GM21367 (cell line): ENCODE data around the gene IFNGR1.
"Not testable (repeated sequence)": the region's sequence is repeated elsewhere in the genome, so short reads cannot be mapped to it uniquely, and the experiment has no call there.

ENCODE experiments used
- ATAC-seq: cut with Tn5 transposase; IDR thresholded peaks from one replicate; pipeline ENCODE4 v1.9.1; 2021; ENCODE audit not compliant: unreplicated experiment

The IFNGR1 gene

GRCh38 chr6:137236581-137237355, 17.6 kb upstream of the IFNGR1 start:
- ATAC-seq = no peak

- ATAC-seq = no peak
Measured at GRCh38 chr6:137235686-137236085, 16.5 kb upstream of the IFNGR1 start.

DNA sequence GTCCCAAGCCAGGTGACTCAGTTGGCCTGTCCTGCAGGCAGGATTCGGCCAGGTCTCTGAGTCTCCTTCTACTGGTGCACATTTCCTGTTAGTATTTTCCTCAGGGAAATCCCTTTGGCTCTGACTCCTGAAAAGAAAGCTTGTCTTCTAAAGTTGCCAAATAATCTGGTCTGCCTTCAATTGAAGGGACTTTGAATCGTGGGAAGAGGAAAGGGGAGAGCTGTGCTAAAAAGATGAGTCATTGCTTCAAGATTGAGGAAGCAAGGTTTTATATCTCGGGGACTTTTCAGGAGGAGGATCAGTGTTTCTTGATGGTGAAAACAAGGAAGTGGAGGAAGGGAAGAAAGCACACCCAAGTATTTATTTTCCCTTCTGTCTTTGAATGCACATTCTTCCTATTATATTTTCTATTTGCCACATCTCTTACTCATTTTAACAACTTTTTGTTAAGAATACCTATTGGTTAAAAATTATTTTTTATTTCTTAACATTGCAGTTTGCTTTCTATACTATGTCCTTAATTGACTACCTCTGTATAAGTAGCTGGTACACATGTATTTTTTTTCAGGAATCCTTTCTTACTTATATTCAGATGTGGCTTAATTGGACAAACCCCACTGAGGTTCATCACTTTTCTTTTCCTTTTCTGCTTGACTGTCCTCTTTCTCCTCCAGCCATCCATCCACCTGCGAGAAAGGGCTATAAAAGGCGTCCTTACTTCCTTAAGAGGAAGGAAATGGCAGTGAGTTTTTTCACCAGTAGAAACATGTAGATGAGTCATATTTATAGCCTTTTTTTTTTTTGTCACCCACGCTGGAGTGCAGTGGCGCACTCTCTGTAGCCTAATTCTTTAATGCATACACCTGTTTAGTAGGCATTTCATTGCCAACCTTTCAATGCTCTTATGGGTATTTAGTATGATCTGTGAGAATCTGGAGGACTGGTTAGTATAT, 15.0 kb upstream of the IFNGR1 start:
- no peak for ATAC-seq

GRCh38 chr6:137231895-137232294, 12.7 kb upstream of the IFNGR1 start:
- ATAC-seq = no peak

DNA sequence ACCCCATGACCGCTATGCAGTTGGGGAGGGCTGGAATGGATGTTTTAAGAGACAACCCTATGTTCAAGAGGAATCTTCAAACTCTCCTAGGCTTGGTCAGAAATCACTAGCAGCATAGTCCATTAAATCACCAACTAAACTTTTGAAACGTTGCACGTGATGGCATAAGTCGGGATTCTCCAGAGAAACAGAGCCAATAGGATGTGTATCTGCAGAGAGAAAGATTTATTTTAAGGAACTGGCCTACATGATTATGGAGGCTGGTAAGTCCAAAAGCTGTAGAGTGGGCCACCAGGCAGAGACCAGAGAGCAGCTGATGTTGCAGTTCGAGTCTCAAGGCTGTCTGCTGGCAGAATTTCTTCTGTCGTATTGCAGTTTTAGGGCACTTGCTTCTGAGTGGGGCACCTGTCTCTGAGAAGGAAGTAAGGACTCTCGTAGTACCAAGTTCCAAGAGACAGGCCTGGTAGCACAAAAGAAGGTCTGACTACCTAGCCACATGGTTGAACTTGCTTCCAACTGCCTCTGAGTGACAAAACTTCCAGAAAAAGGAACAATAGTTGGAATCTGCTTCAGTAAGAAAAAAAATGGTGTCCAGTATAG, 11.9 kb upstream of the IFNGR1 start:
- ATAC-seq = no peak

- no peak for ATAC-seq
Measured at GRCh38 chr6:137230547-137230946, 11.4 kb upstream of the IFNGR1 start.

DNA sequence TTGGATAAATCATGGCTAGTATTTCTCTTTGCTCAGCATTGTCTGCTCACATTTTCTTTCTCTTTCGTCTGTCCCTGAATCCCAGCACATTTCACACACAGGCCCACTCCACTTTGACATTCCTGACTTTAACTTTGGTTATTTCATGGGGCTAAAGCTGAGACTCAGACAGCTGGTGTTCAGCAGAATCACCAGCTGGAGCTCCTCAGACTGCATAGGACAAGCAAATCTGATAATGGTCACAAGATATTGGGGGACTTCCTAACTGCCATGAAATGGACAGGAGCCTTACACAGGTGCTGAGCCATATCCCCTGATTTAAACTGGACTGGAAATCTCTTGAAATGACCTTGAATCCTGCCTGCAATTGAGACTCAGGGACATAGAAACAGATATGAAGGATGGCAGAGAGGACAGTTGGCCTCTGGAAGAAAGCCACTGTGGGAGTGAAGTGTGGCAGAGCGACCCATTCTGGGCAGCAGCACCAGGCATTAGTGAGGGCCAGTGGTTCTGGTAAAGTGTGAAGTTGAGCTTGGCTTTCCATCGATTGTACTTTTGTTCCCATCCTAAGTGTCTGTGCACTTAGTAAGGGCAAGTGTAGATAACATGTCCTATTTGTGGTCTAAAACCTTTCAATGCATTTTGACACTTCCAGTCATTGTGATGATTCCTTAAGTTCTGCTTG, 10.0 kb upstream of the IFNGR1 start:
- ATAC-seq = no peak

DNA sequence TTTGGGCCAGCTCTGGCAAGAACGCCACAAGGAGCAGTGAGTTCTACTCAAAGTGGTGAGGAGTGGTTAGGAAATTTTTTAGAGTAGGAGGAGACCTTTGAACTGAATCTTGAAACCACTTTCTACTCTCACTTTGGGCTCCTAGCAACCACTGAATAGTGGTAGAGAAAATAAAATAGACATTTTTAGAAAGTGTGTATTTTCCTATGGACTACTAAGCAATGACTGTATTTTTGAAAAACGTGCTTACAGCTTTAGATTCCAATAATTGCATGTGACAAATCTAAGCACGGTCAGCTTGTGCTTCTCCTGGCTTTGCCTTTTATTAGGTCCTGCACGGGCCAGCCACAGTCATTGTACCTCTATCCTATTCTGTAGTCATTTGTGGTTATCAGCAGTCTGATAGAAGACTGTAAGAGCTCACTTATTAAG, 8.7 kb upstream of the IFNGR1 start:
- peak; percentile 42 for ATAC-seq

- ATAC-seq = no peak
Measured at GRCh38 chr6:137226697-137227096, 7.5 kb upstream of the IFNGR1 start.

- peak; percentile 48 for ATAC-seq
Measured at GRCh38 chr6:137224799-137225198, 5.6 kb upstream of the IFNGR1 start.

DNA sequence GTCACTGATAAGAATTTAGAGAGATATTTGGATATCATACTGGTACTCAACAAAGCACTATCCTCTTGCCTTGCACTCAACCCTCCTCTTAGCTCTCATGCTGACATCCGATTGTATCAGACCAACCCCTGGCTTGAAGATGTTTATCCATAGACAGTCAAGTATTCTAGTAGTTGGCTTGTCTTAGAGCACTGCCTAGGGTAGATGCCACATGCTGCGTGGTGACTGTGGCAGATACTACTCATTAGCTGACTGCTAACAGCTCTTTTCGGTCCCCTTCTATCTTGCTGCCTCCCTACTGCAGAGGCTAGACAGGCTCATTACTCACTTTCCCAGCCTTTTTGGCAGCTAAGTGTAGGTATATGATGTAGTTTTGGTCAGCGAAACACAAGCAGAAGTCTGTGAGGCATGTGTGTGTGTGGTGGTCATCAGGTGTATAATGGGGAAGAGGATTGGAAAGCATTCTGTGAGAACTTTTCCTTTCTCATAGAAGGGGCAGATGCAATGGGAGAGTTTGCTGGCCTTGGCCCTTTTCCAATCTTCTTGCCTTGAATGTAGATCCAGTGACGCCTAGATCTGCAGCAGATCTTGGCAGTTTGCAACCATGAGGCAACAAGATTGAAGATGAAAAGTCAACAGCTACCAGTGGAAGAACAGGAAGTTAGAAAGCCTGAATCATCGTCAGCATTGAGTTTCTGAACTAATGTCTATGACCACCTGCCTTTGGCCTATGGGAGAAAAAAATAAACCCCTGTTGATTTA, 4.4 kb upstream of the IFNGR1 start:
- ATAC-seq = no peak

DNA sequence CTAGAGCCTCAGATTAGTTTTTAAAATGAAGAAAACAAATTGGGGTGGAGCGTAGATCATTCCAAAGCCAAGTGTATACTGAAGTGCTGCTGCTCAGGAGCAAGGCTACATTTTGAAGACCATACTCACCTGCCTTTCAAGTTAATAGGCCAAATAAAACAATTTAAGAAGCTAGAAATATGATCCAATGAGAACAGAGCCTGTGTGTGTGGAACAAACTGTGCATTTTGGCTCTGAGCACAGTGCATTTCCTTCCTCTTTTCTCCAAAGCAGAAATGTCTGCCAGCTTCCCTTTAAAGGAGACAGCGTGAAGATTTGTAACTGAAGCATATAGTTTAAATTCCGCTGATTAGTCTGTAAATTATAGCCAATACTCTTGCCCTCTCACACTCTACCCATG, 3.2 kb upstream of the IFNGR1 start:
- no peak for ATAC-seq

- ATAC-seq = no peak
Measured at GRCh38 chr6:137219664-137220252, 573 bp upstream of the IFNGR1 start.

- ATAC-seq = peak; percentile 26
Measured at GRCh38 chr6:137218473-137218916, 690 bp downstream of the IFNGR1 start.

- no peak for ATAC-seq
Measured at GRCh38 chr6:137217801-137218472, 1.2 kb downstream of the IFNGR1 start.

GRCh38 chr6:137216875-137217553, 2.2 kb downstream of the IFNGR1 start:
- ATAC-seq = no peak

- no peak for ATAC-seq
Measured at GRCh38 chr6:137216106-137216505, 3.1 kb downstream of the IFNGR1 start.

DNA sequence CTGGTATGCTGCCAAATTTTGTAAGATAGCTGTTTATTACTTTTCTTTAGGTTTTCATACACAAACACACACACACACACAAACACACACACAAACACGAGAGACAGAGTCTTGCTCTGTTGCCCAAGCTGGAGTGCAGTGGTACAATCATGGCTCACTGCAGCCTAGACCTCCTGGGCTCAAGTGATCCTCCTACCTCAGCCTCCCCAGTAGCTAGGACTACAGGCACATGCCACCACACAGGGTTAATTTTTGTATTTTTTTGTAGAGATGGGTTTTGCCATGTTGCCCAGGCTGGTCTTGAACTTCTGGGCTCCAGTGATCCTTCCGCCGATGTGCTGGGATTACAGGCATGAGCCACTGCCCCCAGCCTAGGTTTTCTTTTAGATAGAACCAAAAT, 3.6 kb downstream of the IFNGR1 start:
- ATAC-seq = not testable (repeated sequence)

DNA sequence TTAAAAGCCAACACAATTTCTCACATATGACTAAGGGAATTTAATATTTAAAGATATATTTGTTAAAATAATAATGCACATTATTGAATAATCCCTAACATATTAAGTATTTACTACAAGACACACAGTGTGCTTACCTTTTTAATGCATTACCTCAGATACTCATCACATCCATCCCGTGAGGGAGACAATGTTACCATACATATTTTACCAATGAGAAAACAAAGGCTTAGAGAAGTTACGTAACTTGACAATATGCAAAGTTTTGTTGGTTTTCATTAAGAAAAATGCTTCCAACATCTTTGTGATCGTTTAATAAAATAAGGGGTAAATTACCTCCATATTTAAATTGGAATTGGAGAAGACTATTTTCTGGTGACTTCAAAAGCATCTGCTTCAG, 4.3 kb downstream of the IFNGR1 start:
- no peak for ATAC-seq
